ENCODE data around the gene GSG1. TPM values are rescaled to one million over a fixed set of nuclear protein-coding genes. Genes with fewer than 3 reads are reported as not detected.

GSG1 gene
- total RNA-seq, 1 donor from 2014 or later, result not detected

DNA sequence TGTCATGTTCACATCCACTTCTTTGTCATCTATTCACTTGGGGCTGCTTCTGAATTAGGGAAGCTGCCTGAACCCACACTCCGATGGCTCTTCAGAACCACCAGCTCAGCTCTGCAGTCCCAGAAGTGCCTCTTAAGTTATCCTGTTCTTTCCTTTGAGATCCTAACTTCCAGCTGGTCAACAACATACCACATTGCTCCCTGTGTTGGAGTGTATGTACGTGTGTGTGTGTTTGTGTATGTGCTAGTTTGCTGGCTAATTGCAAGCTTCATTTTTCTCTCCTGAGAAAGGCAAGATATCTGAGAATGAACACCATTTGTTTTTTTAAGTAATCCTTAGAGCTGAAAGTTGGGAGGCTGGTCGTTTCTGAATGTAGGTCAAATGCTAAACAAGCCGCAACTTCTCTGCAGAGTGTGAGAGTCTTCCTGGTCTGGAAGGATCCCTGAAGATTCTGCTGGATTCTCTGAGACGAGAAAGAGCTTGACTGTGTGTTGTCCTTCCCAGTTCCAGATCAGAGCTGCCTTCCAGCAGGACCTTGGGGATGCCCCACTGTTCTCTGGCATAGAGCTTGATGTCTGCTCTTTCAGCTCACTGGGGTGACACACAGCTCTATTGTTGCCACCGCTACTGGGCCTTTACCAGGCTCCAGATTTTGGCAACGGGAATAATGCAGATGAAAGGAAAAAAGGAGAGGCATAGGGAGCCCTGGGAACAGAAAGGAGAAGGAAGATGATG is 839 bp downstream of the GSG1 start:
- Mint-ChIP-seq H3K27ac (peak overlapping the region; percentile 93), H3K27me3 (no peaks in the 10 kb centered on the region), H3K4me3 (peak overlapping the region; percentile 83), H3K36me3 (ENCODE audit: low read depth) (no peaks in the 10 kb centered on the region), H3K9me3 (no peaks in the 10 kb centered on the region), H3K4me1 (peaks cover 56% of the 10 kb centered on the region)
- ATAC-seq (ENCODE audit: low read depth) (no peak), DNase-seq (no peak)
- POLR2A ChIA-PET, result interaction anchor here (2.0 kb wide), 1 partner anchor 58 kb away, joined by 13 read pairs; the partner anchor contains the start of gene FAM234B
- intact Hi-C loops (cut with micrococcal nuclease), result loop anchor here (5.0 to 10.0 kb wide), 6 partner anchors 50 to 1512 kb away; partner anchors contain the start of genes CREBL2 and ETV6
- CTCF ChIA-PET, result interaction anchor here (4.5 kb wide), 1 partner anchor 109 kb away, joined by 37 read pairs; no protein-coding TSS in a partner anchor
- TF ChIP-seq, protein P1, sequence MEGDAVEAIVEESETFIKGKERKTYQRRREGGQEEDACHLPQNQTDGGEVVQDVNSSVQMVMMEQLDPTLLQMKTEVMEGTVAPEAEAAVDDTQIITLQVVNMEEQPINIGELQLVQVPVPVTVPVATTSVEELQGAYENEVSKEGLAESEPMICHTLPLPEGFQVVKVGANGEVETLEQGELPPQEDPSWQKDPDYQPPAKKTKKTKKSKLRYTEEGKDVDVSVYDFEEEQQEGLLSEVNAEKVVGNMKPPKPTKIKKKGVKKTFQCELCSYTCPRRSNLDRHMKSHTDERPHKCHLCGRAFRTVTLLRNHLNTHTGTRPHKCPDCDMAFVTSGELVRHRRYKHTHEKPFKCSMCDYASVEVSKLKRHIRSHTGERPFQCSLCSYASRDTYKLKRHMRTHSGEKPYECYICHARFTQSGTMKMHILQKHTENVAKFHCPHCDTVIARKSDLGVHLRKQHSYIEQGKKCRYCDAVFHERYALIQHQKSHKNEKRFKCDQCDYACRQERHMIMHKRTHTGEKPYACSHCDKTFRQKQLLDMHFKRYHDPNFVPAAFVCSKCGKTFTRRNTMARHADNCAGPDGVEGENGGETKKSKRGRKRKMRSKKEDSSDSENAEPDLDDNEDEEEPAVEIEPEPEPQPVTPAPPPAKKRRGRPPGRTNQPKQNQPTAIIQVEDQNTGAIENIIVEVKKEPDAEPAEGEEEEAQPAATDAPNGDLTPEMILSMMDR (IDR thresholded peaks at IDR 0.05), result no peak

DNA sequence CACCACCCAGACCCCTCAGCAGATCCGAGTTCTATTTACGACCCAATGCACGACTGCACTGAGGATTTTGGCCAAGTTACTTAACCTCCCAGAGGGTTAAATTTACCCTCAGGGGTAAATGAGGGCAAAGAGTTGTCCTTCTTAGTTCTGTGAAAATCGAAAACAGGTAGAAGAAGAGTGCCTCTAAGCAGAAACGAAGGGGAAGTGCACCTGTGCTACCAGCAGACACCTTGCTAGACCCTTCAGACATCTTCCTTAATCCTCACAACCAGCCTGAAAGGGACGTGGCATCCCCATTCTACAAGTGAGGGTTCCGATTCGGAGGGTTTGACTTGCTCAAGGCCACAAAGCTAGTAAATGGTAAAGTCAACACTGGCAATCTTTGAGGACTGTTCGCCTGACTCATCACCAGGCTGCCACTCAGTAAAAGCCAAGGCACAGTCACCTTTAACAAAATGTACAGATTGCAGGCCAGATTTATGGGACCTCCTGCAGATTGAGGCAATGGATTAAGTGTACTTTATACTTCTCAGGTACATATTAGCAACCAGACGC is 1.6 kb downstream of the GSG1 start:
- no peak for ATAC-seq (ENCODE audit: low read depth)
- intact Hi-C loops (cut with micrococcal nuclease), result loop anchor here (1.0 to 10.0 kb wide), 18 partner anchors 50 to 1855 kb away; partner anchors contain the start of genes BORCS5, CDKN1B, CREBL2 and DDX47
- Mint-ChIP-seq H3K27ac (peak overlapping the region; percentile 93), H3K27me3 (no peaks in the 10 kb centered on the region), H3K36me3 (ENCODE audit: low read depth) (no peaks in the 10 kb centered on the region), H3K4me3 (peak overlapping the region; percentile 83), H3K9me3 (no peaks in the 10 kb centered on the region), H3K4me1 (peaks cover 63% of the 10 kb centered on the region)
- DNase-seq, result no peak
- CTCF ChIA-PET, result interaction anchor here (2.1 to 4.5 kb wide), 2 partner anchors 106 to 110 kb away, joined by 10 to 37 read pairs; no protein-coding TSS in a partner anchor
- TF ChIP-seq, protein P1 (IDR thresholded peaks at IDR 0.05), result no peak
- POLR2A ChIA-PET, result interaction anchor here (2.0 kb wide), 1 partner anchor 58 kb away, joined by 13 read pairs; the partner anchor contains the start of gene FAM234B

DNA sequence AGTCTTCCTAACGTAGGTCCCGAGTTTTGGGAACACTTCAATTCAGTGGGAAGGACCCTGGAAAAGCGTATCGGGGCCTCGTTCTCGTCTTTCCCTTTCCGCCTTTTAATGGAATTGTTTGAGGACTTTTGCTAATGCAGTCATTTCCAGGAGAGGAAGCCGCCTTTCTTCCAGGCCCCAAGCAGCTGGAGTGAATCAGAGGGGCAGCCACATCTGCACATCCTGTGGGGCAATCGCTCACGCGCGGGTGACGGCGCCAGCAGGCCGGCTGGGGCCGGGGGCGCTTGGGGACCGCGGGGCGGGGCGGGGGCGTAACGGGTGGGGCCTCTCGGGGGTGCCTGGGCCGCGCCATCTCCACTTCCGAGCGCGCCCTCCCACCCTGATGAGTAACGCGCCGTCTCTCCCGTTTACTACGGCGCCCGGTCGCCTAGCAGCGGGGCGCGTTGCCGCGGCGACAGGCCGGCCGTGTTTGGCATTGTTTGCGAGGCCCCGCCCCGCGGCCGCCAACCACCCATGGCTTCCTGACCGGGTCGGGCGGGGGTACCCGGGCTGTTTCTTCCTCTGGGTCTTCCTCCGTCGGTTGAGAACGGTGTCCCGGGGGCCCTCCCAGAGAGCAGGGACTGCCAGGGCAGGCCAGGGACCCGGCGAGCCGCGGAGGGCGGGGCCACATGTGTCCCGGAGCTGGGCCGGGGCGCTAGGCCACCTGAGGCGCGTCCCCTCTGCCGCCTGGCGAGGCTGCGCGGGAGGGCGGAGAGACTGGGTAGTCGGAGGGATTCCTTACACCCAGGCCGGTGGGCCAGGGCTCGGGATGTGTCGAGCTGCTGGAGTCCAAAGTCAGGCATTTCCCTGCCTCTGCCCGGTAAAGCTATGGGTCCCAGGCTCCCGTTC is 2.3 kb downstream of the GSG1 start:
- POLR2A ChIA-PET, result interaction anchor here (1.0 to 2.0 kb wide), 4 partner anchors 49 to 1670 kb away, joined by 4 to 13 read pairs (median 6); partner anchors contain the start of gene FAM234B

DNA sequence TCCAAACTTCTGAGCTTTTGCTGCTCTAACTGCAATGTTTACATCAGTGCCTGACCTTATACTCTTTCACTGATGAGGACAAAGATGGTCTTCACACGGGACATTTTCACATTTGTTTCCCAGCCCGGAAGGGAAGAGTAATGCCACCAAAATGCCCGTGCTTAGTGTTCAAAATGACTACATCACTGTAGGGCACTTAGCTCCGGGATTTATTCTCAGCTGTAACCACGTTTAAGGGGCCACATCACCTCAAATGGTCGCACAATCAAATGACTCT is 2.9 kb downstream of the GSG1 start:
- Mint-ChIP-seq H3K4me1 (peaks cover 63% of the 10 kb centered on the region), H3K9me3 (no peaks in the 10 kb centered on the region), H3K36me3 (ENCODE audit: low read depth) (no peaks in the 10 kb centered on the region), H3K27ac (peak overlapping the region; percentile 96), H3K27me3 (no peaks in the 10 kb centered on the region), H3K4me3 (peak overlapping the region; percentile 83)
- CTCF ChIA-PET, result interaction anchor here (2.1 to 4.5 kb wide), 2 partner anchors 107 to 111 kb away, joined by 10 to 37 read pairs; no protein-coding TSS in a partner anchor
- no peak for DNase-seq
- POLR2A ChIA-PET, result interaction anchor here (1.0 to 2.0 kb wide), 4 partner anchors 49 to 1671 kb away, joined by 4 to 13 read pairs (median 6); partner anchors contain the start of gene FAM234B
- TF ChIP-seq, protein P1 (IDR thresholded peaks at IDR 0.05), result no peak
- intact Hi-C loops (cut with micrococcal nuclease), result loop anchor here (2.0 to 10.0 kb wide), 10 partner anchors 52 to 1856 kb away; partner anchors contain the start of genes CDKN1B, CREBL2 and ETV6
- no peak for ATAC-seq (ENCODE audit: low read depth)

More for the DNA sequence above, 2.3 kb downstream of the GSG1 start:
- Mint-ChIP-seq H3K9me3 (no peaks in the 10 kb centered on the region), H3K27me3 (no peaks in the 10 kb centered on the region), H3K27ac (peak overlapping the region; percentile 96), H3K4me1 (peaks cover 63% of the 10 kb centered on the region), H3K36me3 (ENCODE audit: low read depth) (no peaks in the 10 kb centered on the region), H3K4me3 (peak overlapping the region; percentile 83)
- TF ChIP-seq, protein P1 (IDR thresholded peaks at IDR 0.05), result no peak
- CTCF ChIA-PET, result interaction anchor here (2.1 to 4.5 kb wide), 2 partner anchors 106 to 111 kb away, joined by 10 to 37 read pairs; no protein-coding TSS in a partner anchor
- peak; percentile 79 for ATAC-seq (ENCODE audit: low read depth)
- intact Hi-C loops (cut with micrococcal nuclease), result loop anchor here (1.0 to 10.0 kb wide), 18 partner anchors 51 to 1856 kb away; partner anchors contain the start of genes BORCS5, CDKN1B, CREBL2 and DDX47
- peak; percentile 94 for DNase-seq
